ENCODE measurements around the gene PRKG1. TPM values are rescaled to one million over a fixed set of nuclear protein-coding genes. Genes with fewer than 3 reads are reported as not detected.

The PRKG1 gene
- polyA plus RNA-seq, 1 donor (not counting 4 experiments of a cell fraction or from before 2014, with no cell fraction given) = 0.24 TPM

DNA sequence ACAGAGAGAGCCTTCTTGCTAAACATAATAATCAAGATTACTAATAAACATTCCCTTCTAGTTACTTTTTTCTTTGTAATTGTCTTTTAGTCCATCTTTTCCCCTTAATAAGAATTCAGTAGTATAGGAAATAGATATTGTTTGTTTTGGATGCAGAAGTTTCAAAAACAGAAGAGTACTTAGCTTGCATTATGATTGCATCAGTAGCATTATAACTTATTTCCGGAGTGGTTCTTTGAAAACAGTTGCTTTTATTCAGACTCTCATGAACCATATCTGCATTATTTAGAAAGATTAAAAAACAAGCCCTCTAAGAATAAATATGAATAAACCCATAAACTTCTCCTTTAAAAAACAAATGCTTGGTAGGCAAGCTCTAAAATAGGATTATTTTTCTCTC is 1205.8 kb downstream of the PRKG1 start:
- Histone ChIP-seq H3K27me3 (ENCODE audit: control insufficient read depth, extremely low read depth, insufficient read depth, low read length) (no peaks in the 10 kb centered on the region), H2AFZ (ENCODE audit: control insufficient read depth, low read length) (no peak overlapping the region), H3K79me2 (ENCODE audit: control insufficient read depth, insufficient read depth, low read length) (no peaks in the 10 kb centered on the region), H3K9me1 (ENCODE audit: control insufficient read depth, extremely low read depth, insufficient read depth, low read length) (no peaks in the 10 kb centered on the region), H3K36me3 (ENCODE audit: control insufficient read depth in 2 of 2, extremely low read depth in 1 of 2, insufficient read depth in 2 of 2, low read length in 2 of 2) (no peaks in the 10 kb centered on the region), H3K4me3 (ENCODE audit: control insufficient read depth in 2 of 3, extremely low read depth in 1 of 3, insufficient read depth in 2 of 3, low read depth in 1 of 3, low read length in 3 of 3) (no peak overlapping the region), H3K27ac (ENCODE audit: control insufficient read depth, insufficient read depth, low read length) (no peak overlapping the region), H3K9ac (ENCODE audit: control insufficient read depth, extremely low read depth, insufficient read depth, low read length) (no peak overlapping the region), H4K20me1 (ENCODE audit: control insufficient read depth, extremely low read depth, insufficient read depth, low read length) (no peaks in the 10 kb centered on the region), H3K4me1 (ENCODE audit: control insufficient read depth, extremely low read depth, insufficient read depth, low read length) (peaks cover 6% of the 10 kb centered on the region), H3K9me3 (ENCODE audit: control insufficient read depth, low read depth, low read length) (no peaks in the 10 kb centered on the region), H3K4me2 (ENCODE audit: control insufficient read depth, extremely low read depth, insufficient read depth, low read depth, low read length) (no peak overlapping the region)
- TF ChIP-seq EZH2 (IDR thresholded peaks at IDR 0.05; ENCODE audit: low read length) = no peak
- TF ChIP-seq, protein P1, sequence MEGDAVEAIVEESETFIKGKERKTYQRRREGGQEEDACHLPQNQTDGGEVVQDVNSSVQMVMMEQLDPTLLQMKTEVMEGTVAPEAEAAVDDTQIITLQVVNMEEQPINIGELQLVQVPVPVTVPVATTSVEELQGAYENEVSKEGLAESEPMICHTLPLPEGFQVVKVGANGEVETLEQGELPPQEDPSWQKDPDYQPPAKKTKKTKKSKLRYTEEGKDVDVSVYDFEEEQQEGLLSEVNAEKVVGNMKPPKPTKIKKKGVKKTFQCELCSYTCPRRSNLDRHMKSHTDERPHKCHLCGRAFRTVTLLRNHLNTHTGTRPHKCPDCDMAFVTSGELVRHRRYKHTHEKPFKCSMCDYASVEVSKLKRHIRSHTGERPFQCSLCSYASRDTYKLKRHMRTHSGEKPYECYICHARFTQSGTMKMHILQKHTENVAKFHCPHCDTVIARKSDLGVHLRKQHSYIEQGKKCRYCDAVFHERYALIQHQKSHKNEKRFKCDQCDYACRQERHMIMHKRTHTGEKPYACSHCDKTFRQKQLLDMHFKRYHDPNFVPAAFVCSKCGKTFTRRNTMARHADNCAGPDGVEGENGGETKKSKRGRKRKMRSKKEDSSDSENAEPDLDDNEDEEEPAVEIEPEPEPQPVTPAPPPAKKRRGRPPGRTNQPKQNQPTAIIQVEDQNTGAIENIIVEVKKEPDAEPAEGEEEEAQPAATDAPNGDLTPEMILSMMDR (optimal IDR thresholded peaks at IDR 0.05 in 1 of 3, IDR thresholded peaks at IDR 0.05 in 1 of 3, conservative IDR thresholded peaks at IDR 0.05 in 1 of 3; ENCODE audit: extremely low read depth in 1 of 3, insufficient read depth in 2 of 3, low read length in 3 of 3) = no peak
- DNase-seq (ENCODE audit: low read depth, low spot score) (no peak), FAIRE-seq (no peak)
- dilution Hi-C loops (cut with MboI; ENCODE audit: extremely low pct_ligation_motif_present, low sequenced_read_pairs) = no loop called here

DNA sequence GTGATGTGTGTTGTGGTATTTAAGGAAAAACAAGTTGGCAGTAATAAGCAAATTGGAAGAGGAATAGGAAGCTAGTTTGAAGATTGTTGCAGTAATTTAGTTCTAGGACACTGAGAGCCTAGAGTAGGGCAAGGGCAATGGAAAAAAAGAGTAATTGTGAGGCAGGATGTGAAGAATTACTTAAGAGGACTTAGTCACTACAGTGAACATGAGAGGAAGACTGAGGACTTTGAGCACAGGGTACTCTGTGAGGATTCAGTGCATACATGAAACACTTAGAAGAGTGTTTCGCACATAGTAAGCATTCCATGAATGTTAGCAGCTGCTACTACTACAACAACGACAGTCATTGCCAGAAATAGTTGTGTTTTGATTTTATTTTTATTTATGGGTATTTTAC is 1208.9 kb downstream of the PRKG1 start:
- no peaks in the 10 kb centered on the region for H3K27me3 ChIP-seq (ENCODE audit: control insufficient read depth, extremely low read depth, insufficient read depth, low read length)
- peaks cover 6% of the 10 kb centered on the region for H3K4me1 ChIP-seq (ENCODE audit: control insufficient read depth, extremely low read depth, insufficient read depth, low read length)
- no peak overlapping the region for H3K4me2 ChIP-seq (ENCODE audit: control insufficient read depth, extremely low read depth, insufficient read depth, low read depth, low read length)
- no peak overlapping the region for H3K27ac ChIP-seq (ENCODE audit: control insufficient read depth, insufficient read depth, low read length)
- H3K4me3 ChIP-seq (ENCODE audit: control insufficient read depth in 2 of 3, extremely low read depth in 1 of 3, insufficient read depth in 2 of 3, low read depth in 1 of 3, low read length in 3 of 3) = no peak overlapping the region
- FAIRE-seq = peak; percentile 17
- DNase-seq (ENCODE audit: low read depth, low spot score) = no peak
- H3K9ac ChIP-seq (ENCODE audit: control insufficient read depth, extremely low read depth, insufficient read depth, low read length) = no peak overlapping the region
- no peaks in the 10 kb centered on the region for H3K79me2 ChIP-seq (ENCODE audit: control insufficient read depth, insufficient read depth, low read length)
- no peak overlapping the region for H2AFZ ChIP-seq (ENCODE audit: control insufficient read depth, low read length)
- no peaks in the 10 kb centered on the region for H4K20me1 ChIP-seq (ENCODE audit: control insufficient read depth, extremely low read depth, insufficient read depth, low read length)
- TF ChIP-seq, protein P1 (optimal IDR thresholded peaks at IDR 0.05 in 1 of 3, IDR thresholded peaks at IDR 0.05 in 1 of 3, conservative IDR thresholded peaks at IDR 0.05 in 1 of 3; ENCODE audit: extremely low read depth in 1 of 3, insufficient read depth in 2 of 3, low read length in 3 of 3) = no peak
- no peak for TF ChIP-seq EZH2 (IDR thresholded peaks at IDR 0.05; ENCODE audit: low read length)
- dilution Hi-C loops (cut with MboI; ENCODE audit: extremely low pct_ligation_motif_present, low sequenced_read_pairs) = no loop called here
- no peaks in the 10 kb centered on the region for H3K9me3 ChIP-seq (ENCODE audit: control insufficient read depth, low read depth, low read length)
- H3K9me1 ChIP-seq (ENCODE audit: control insufficient read depth, extremely low read depth, insufficient read depth, low read length) = no peaks in the 10 kb centered on the region
- no peaks in the 10 kb centered on the region for H3K36me3 ChIP-seq (ENCODE audit: control insufficient read depth in 2 of 2, extremely low read depth in 1 of 2, insufficient read depth in 2 of 2, low read length in 2 of 2)

All from keratinocyte (primary cell).